KOPT-K1 (cell line): Measurements from ENCODE around the gene IGIP.
"Not testable (repeated sequence)": the region's sequence is repeated elsewhere in the genome, so short reads cannot be mapped to it uniquely, and the experiment has no call there.

ENCODE experiments used
- H3K27ac ChIP-seq: fragments of 200-600 bp; sonication (generic); 2 replicates; pipeline ENCODE4 v1.5.1; 2016; ENCODE audit warnings: antibody characterized with exemption, mild to moderate bottlenecking, low read depth, low read length; ENCODE audit not compliant: poor library complexity, severe bottlenecking
- H3K36me3 ChIP-seq: fragments of 200-600 bp; sonication (generic); 2 replicates; pipeline ENCODE4 v1.5.1; 2017; ENCODE audit warnings: antibody characterized with exemption, mild to moderate bottlenecking, low read length, moderate library complexity; ENCODE audit not compliant: insufficient read depth
- H3K9me3 ChIP-seq: fragments of 200-600 bp; sonication (generic); 2 replicates; pipeline ENCODE4 v1.5.1; 2017; ENCODE audit warnings: antibody characterized with exemption, low read length, mild to moderate bottlenecking; ENCODE audit not compliant: insufficient read depth, poor library complexity, severe bottlenecking

IGIP gene

DNA sequence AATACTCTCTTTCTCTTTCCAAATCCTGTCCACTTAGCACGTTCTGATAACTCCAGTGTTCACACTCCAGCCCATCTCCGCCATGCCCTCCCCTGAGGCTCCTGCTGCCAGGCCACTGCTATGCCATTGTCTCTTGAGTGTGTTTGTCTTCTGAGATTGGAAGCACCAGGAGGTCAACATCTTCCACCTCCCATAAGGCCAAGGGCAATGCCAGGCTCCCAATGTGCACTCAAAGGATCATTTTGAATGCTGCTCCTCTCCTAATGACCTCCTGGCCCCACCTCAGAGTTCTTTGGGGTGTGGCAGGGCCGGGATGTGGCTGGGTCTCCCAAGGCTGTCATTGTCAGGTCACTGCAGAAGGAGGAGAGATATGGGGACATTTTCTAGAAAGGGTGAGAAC lies 19.5 kb downstream of the IGIP start:
- no peaks in the 10 kb centered on the region for H3K36me3 ChIP-seq
- no peak overlapping the region for H3K27ac ChIP-seq
- H3K9me3 ChIP-seq = no peaks in the 10 kb centered on the region

DNA sequence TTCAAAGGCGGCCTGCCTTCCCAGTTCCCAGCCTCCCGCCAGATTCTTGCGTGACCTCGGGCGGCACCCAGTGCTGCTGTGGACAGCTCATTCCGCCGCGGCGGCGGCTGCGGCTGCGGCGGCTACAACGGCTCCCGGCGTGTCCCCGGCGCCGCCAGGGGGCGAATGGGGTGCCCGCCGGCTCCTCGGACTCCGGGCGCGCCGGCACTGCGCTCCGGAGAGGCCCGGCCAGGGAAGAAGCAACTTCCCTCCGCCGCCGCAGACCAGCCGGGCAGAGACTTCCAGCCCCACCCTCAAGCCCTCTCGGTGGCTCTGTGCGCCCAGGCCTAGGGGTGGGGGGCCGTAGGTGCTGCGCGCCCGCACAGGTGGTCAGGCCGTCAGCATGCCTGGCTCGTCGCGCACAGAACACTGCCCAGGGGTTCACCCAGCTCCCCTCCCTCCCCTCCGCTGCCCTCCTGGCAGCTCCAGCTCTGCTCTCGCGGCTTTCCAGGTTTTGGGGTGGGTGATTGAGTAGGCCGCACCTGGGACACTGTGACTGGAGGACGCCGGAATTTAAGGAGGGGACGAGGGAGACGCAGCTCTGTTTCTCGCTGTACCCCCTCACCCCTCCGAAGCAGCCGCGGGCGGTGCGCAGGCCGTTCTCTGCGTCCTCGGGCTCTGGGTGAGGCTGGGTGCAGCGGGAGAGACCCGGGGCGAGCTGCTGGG lies 20.2 kb downstream of the IGIP start:
- Histone ChIP-seq H3K27ac (no peak overlapping the region), H3K36me3 (no peaks in the 10 kb centered on the region), H3K9me3 (no peaks in the 10 kb centered on the region)

DNA sequence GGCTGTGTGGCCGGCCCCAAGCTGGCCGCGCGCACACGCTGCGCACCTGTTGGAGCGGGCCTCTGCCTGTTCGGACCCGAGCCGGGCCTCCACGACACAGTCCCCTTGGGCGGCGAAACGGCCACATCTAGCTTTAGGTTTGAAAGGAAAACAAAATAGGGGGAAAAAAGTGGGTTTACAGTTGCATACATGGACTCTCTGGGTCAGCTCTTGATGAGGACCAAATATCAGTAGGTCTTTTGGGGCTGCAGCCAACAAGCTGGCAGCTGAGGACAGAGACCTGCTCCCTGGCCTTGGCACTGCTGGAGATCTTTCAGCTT lies 20.7 kb downstream of the IGIP start:
- Histone ChIP-seq H3K36me3 (no peaks in the 10 kb centered on the region), H3K9me3 (no peaks in the 10 kb centered on the region)

DNA sequence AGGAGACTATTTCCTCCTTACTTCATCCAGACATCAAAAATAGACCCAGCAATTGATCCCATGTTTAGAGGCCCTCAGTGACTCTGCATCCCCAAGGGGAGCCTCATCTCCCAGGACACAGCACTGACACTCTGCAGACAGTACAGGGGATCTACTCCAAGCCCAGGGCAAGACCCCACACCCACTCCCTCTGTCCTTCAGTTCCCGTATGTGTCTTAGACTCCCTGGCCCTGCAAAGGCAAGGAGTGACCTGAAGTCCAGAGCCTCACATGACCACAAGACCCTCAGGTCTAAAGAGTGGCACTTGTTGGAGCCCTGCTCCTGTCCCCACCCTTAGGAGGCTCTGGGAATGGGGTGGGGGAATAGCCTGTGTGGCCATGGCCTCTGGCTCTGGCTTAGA lies 21.7 kb downstream of the IGIP start:
- H3K9me3 ChIP-seq = no peaks in the 10 kb centered on the region
- no peak overlapping the region for H3K27ac ChIP-seq
- H3K36me3 ChIP-seq = no peaks in the 10 kb centered on the region

More for the DNA sequence above, 20.7 kb downstream of the IGIP start:
- no peak overlapping the region for H3K27ac ChIP-seq

GRCh38 chr5:140148508-140148907 lies 22.8 kb downstream of the IGIP start:
- Histone ChIP-seq H3K9me3 (no peaks in the 10 kb centered on the region), H3K36me3 (no peaks in the 10 kb centered on the region), H3K27ac (no peak overlapping the region)

DNA sequence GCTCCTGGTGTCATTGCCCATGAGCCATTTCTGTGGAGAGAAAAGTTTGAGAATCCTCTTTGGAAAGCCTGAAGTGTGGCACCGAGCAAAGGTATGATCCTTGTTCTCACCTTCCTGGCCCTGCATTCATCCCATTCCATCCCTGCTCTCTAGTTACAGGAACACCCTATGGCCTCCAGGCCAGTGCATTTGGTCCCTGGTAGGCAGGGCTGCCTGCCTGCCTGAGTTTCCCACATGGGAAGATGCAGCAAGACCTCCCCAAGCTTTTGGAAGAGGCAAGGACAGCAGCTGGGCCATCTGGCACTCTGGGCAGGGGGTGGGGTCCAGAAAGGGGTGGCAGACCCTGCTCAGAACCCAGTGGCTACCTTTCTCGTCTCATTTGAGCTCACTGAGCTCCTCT lies 24.5 kb downstream of the IGIP start:
- Histone ChIP-seq H3K27ac (no peak overlapping the region), H3K36me3 (no peaks in the 10 kb centered on the region), H3K9me3 (no peaks in the 10 kb centered on the region)

DNA sequence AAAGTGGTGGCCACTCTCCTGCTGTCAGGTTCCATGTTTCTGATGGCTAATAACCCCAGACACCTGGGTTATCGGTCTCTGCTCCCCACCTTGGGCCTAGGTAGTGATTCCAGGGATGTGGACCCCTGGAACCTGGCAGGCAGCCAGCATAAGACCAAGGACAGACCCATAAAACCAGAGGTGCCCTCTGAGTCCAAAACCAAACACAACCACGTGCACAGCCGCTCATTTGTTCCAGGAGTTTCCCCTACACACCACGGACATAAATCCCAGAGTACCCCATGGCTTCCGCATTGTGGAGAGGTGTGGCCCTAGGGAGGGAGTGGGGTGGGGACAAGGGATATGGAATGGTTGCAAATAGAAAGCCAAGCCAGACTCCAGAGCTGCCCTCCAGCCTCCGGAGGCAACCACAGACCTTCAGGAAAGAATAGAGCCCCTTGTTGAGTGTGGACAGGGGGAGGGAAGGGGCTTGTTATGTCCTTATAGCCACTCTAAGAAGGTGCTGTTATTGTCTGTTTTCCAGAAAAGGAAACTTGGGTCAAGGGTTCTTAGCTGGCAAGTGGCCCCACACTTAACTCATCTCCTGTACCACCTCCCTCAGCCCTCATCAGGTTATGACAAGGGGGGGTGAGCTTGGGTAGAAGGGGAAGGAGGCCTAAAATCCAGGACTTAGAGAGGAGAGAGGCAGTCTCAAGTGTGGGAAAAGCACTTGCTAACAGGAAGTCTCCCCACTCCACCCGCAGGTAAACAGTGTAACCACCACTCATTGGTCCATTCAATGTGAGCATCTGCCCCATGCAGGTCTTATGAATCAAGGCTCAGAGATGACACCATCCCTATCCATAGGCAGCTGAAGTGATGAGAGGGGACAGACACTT lies 25.6 kb downstream of the IGIP start:
- no peak overlapping the region for H3K27ac ChIP-seq
- no peaks in the 10 kb centered on the region for H3K9me3 ChIP-seq
- H3K36me3 ChIP-seq = no peaks in the 10 kb centered on the region

- Histone ChIP-seq H3K9me3 (no peaks in the 10 kb centered on the region), H3K36me3 (no peaks in the 10 kb centered on the region), H3K27ac (no peak overlapping the region)
Measured at GRCh38 chr5:140152022-140152999, 26.6 kb downstream of the IGIP start.

GRCh38 chr5:140153255-140153654 lies 27.5 kb downstream of the IGIP start:
- H3K36me3 ChIP-seq = no peaks in the 10 kb centered on the region
- H3K9me3 ChIP-seq = no peaks in the 10 kb centered on the region
- no peak overlapping the region for H3K27ac ChIP-seq

DNA sequence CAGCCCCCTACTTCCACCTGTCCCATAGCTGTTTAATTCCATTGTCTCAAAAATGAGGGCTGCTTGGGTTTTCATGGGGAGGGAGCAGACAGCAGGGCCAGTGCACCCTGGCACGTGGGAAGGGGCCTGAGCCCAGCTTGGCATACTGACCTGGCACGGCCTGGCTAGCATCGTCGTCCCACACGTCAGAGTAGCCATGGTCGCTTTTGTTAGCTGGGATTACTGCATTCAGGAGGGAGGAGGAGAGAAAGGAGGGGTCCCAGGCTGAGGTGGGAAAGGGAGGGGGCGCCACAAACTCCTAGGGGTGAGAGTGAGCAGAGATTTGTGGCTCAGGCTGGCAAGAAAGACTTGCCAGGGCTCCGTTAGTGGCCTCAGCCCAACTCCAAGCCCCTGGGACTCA lies 28.2 kb downstream of the IGIP start:
- H3K9me3 ChIP-seq = no peaks in the 10 kb centered on the region
- no peak overlapping the region for H3K27ac ChIP-seq

GRCh38 chr5:140154710-140155381 lies 29.1 kb downstream of the IGIP start:
- not testable (repeated sequence) for H3K9me3 ChIP-seq, H3K36me3 ChIP-seq, H3K27ac ChIP-seq

More for the DNA sequence above, 28.2 kb downstream of the IGIP start:
- H3K36me3 ChIP-seq = no peaks in the 10 kb centered on the region

- H3K36me3 ChIP-seq = no peaks in the 10 kb centered on the region
- no peaks in the 10 kb centered on the region for H3K9me3 ChIP-seq
- H3K27ac ChIP-seq = no peak overlapping the region
Measured at GRCh38 chr5:140157032-140157781, 31.5 kb downstream of the IGIP start.

- no peaks in the 10 kb centered on the region for H3K36me3 ChIP-seq
- H3K27ac ChIP-seq = no peak overlapping the region
- H3K9me3 ChIP-seq = no peaks in the 10 kb centered on the region
Measured at GRCh38 chr5:140159014-140159927, 33.5 kb downstream of the IGIP start.
